Neural progenitor cell (in vitro differentiated cells): Measurements from ENCODE around the gene APOBEC3A.

ENCODE experiments used
- CTCF ChIP-seq: fragments of 200-600 bp; sonication (generic); IDR thresholded peaks from 2 replicates; pipeline ENCODE4 v1.5.1; 2017; ENCODE audit warnings: antibody characterized with exemption, mild to moderate bottlenecking
- EZH2phosphoT487 ChIP-seq: fragments of 200-600 bp; sonication (generic); IDR thresholded peaks from 2 replicates; pipeline ENCODE4 v1.6.1; 2017; ENCODE audit warnings: antibody characterized with exemption

GRCh38 chr22:38927033-38927781 is 30.2 kb upstream of the APOBEC3A start:
- TF ChIP-seq CTCF (peak; percentile 77), EZH2phosphoT487 (no peak)
